GM18499 (cell line): Measurements from ENCODE around the gene RANGAP1.

ENCODE experiments used
- ATAC-seq: cut with Tn5 transposase; IDR thresholded peaks from one replicate; pipeline ENCODE4 v1.9.1; 2021; ENCODE audit warnings: moderate number of reproducible peaks; ENCODE audit not compliant: insufficient read depth, unreplicated experiment

The RANGAP1 gene

GRCh38 chr22:41238570-41239442 lies 47.2 kb downstream of the RANGAP1 start:
- no peak for ATAC-seq

- ATAC-seq, result no peak
Observed at GRCh38 chr22:41237707-41238569, 48.0 kb downstream of the RANGAP1 start.

GRCh38 chr22:41237036-41237706 lies 48.8 kb downstream of the RANGAP1 start:
- no peak for ATAC-seq

- no peak for ATAC-seq
Observed at GRCh38 chr22:41234815-41235695, 50.9 kb downstream of the RANGAP1 start.

DNA sequence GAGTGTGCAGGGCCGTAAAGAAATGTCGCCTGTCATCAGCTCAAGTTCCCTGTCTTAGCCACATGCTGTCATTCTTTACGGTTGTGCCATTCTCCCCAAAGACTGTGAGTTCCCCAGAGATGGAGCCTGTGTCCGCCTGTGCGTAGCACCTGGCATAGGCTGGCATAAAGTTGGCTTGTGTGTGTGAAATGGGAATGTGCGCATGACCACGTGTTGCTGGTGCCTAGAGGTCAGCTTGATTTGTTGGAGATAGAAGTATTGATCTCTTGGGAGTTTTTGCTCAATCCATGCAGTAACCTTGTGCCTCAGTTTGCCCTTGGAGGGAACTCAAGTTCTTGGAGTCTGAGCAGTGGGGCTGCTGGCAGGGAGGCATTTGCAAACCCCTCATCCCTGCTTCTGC lies 54.6 kb downstream of the RANGAP1 start:
- ATAC-seq, result no peak

GRCh38 chr22:41230401-41230785 lies 55.6 kb downstream of the RANGAP1 start:
- ATAC-seq, result no peak

DNA sequence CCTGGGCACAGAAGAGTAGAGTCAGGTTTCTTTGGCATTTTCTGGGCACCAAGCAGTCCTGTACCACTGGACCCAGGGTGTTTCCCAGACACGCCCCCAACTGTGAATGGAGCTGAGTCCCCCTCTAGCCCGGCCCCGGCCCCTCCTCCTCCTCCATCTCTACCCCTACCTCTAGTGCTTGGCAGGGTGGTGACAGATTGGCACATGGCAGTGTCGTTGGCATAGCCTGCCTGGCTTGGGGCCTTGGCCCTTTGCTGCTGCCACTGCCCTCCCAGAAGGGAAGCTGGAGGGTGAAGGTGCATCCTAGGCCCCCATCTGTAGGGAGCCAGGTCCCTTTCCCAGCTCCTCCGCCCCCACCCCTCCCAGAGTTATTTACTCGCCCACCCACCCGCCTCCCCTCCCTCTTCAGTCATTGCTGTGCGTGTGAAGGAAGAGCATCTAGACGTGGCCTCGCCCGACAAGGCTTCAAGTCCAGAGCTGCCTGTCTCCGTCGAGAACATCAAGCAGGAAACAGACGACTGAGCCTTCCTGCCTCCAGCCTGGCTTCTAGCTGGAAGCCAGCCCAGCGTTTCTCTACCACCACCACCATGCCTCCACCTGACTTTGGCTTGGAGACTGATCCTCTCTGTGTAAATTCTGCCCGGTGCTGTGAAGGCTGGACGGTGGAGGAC lies 56.1 kb downstream of the RANGAP1 start:
- no peak for ATAC-seq

- no peak for ATAC-seq
Observed at GRCh38 chr22:41229215-41229614, 56.8 kb downstream of the RANGAP1 start.

GRCh38 chr22:41226723-41227655 lies 59.0 kb downstream of the RANGAP1 start:
- no peak for ATAC-seq

DNA sequence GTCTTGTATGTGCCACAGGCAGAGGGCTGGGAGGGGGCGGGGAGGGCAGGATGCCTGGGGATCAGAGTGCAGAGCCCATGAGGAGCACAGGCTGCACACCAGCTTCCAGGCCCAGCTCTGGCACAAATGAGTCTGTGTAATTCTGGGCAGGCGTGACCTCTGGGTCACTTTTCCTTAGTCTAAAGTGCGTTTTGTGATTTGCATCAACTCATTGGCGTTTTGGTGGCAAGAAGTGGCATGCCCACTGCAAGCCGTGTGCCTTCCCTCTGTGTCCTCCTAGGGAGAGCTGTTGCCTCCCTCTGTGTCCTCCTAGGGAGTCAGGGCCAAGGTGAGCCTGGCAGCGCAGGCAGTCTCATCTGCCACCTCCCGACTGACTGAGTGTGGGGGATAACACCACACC lies 62.5 kb downstream of the RANGAP1 start:
- no peak for ATAC-seq

DNA sequence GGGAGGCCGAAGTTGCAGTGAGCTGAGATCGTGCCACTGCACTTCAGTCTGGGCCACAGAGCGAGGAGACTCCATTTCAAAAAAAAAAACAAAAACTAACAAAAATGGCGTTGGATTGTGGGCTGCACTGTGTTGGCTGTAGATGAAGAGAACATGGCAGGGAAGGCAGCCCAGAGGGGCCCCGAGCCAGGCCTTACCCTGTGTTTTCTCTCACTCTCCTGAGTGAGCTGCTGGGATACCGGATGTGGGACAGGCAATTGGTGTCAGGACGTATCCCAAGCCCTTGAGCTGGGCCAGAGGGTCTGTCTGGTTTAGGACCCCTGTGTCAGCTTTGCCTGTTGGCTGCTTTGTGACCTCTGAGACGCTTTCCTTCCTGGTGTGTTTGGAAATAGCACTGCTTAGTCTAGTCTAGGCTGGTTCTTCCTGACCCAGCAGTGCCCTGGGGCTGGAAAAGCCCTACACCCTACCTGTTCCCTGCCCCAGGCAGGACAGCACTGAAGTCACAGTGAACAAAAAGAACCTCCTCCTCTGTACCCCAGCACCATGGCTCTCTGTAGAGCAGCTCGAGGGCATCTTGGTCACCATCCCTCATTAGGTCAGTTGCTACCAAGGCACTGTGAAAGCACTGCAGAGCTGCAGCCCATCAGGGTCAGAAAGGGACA lies 63.0 kb downstream of the RANGAP1 start:
- ATAC-seq, result no peak

GRCh38 chr22:41217553-41218157 lies 68.3 kb downstream of the RANGAP1 start:
- ATAC-seq, result no peak

DNA sequence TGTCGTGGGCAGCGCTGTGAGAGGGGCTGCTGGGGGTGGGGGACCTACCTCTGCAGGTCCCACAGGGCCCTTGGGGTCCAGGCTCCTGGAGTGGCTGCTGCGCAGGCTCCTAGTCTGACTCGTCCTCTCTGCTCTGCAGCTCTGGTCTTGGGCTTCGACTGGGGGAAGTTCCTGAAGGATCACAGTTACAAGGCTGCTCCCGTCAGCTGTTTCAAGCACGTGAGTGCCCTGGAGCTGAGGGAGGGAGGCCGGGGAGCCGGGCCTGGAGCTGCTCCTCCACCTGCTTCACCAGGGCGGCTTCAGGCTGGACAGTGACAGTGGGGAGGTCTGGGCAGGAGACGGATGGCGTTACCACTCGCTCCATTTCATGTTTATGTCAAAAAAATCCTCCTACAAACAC lies 69.0 kb downstream of the RANGAP1 start:
- no peak for ATAC-seq

DNA sequence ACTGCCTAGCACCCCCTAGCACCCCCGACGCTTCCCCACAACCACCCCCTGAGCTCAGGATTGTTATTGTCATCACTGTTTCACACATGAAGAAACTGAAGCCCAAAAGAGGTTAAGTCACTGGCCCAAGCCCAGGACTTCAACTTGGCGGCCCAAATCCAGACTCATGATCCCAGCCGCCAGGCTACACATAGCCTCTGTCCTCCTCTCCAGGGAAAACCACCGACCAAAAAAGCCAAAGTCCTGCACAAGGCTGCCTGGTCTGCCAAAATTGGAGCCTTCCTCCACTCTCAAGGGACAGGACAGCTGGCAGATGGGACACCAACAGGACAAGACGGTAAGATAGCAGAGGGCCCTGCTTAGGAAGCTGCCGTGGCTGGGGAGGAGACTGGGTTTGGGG lies 70.1 kb downstream of the RANGAP1 start:
- no peak for ATAC-seq

- ATAC-seq, result no peak
Observed at GRCh38 chr22:41215409-41215808, 70.6 kb downstream of the RANGAP1 start.

GRCh38 chr22:41206719-41207118 lies 79.3 kb downstream of the RANGAP1 start:
- ATAC-seq, result no peak
